Activated CD8-positive, alpha-beta T cell treated with anti-CD3 and anti-CD28 coated beads, Interleukin-2, amount 10 ng/mL, durations not matched to agents 7 days and 5 days (primary cell): ENCODE measurements around the gene XPR1. TPM values are rescaled to one million over a fixed set of nuclear protein-coding genes. Genes with fewer than 3 reads are reported as not detected.
"Not testable (repeated sequence)": the region's sequence is repeated elsewhere in the genome, so short reads cannot be mapped to it uniquely, and the experiment has no call there.

Source experiments
- ATAC-seq: fragments of 150-1000 bp; cut with Tn5 transposase; one replicate; pipeline ENCODE4 v1.10.0; 2021; ENCODE audit warnings: moderate library complexity
- CTCF ChIA-PET: fragments of 350-600 bp; sonication (Branson Sonifier 250); formaldehyde crosslinking; loops from one replicate; lab custom pipeline; 2021; ENCODE audit warnings: antibody characterized with exemption; lab: Charles Lee
- POLR2A ChIA-PET: fragments of 350-600 bp; sonication (Branson Sonifier 250); formaldehyde crosslinking; loops from one replicate; lab custom pipeline; 2021; ENCODE audit warnings: antibody characterized with exemption; lab: Charles Lee
- DNase-seq: peaks from one replicate; pipeline ENCODE4 v3.0.0-alpha.2; 2020
- H3K27ac Mint-ChIP-seq: one replicate; pipeline ENCODE4 v1.8.0; 2021; ENCODE audit warnings: mild to moderate bottlenecking, mixed read lengths
- H3K27me3 Mint-ChIP-seq: one replicate; pipeline ENCODE4 v1.8.0; 2021; ENCODE audit warnings: low read depth, mixed read lengths
- H3K36me3 Mint-ChIP-seq: one replicate; pipeline ENCODE4 v1.8.0; 2021; ENCODE audit warnings: low read depth, mixed read lengths
- H3K4me1 Mint-ChIP-seq: one replicate; pipeline ENCODE4 v1.8.0; 2021; ENCODE audit warnings: low read depth, mixed read lengths
- H3K4me3 Mint-ChIP-seq: one replicate; pipeline ENCODE4 v1.8.0; 2021; ENCODE audit warnings: mild to moderate bottlenecking, mixed read lengths
- H3K9me3 Mint-ChIP-seq: one replicate; pipeline ENCODE4 v1.8.0; 2022; ENCODE audit warnings: mixed read lengths; ENCODE audit not compliant: insufficient read depth
- total RNA-seq, 2 experiments: library from RNA; stranded (reverse); gene quantifications; one replicate each; pipeline ENCODE4 v1.2.3, GENCODE V29; 2021

Gene XPR1
- total RNA-seq, 2 experiments from 2014 or later: 17.7 to 20.9 TPM

GRCh38 chr1:180693564-180694244 lies 61.9 kb downstream of the XPR1 start:
- Mint-ChIP-seq H3K27ac (no peak overlapping the region), H3K9me3 (peaks cover 17% of the 10 kb centered on the region), H3K36me3 (peaks cover 19% of the 10 kb centered on the region), H3K4me1 (peaks cover 14% of the 10 kb centered on the region), H3K27me3 (no peaks in the 10 kb centered on the region), H3K4me3 (no peak overlapping the region)
- ChIA-PET POLR2A (no interaction called here), CTCF (no interaction called here)
- ATAC-seq (no peak), DNase-seq (no peak)

GRCh38 chr1:180695282-180695681 lies 63.5 kb downstream of the XPR1 start:
- H3K36me3 Mint-ChIP-seq: peaks cover 21% of the 10 kb centered on the region
- H3K4me1 Mint-ChIP-seq: peaks cover 14% of the 10 kb centered on the region
- ChIA-PET CTCF (interaction anchor here (0.6 kb wide), 1 partner anchor 895 kb away, joined by 3 read pairs; no protein-coding TSS in a partner anchor), POLR2A (no interaction called here)
- H3K9me3 Mint-ChIP-seq: peaks cover 19% of the 10 kb centered on the region
- H3K27me3 Mint-ChIP-seq: no peaks in the 10 kb centered on the region
- no peak overlapping the region for H3K27ac Mint-ChIP-seq
- H3K4me3 Mint-ChIP-seq: no peak overlapping the region
- DNase-seq (no peak), ATAC-seq (no peak)

GRCh38 chr1:180696361-180696760 lies 64.5 kb downstream of the XPR1 start:
- CTCF ChIA-PET: no interaction called here
- H3K4me1 Mint-ChIP-seq: peaks cover 14% of the 10 kb centered on the region
- peaks cover 21% of the 10 kb centered on the region for H3K36me3 Mint-ChIP-seq
- H3K27me3 Mint-ChIP-seq: no peaks in the 10 kb centered on the region
- H3K4me3 Mint-ChIP-seq: no peak overlapping the region
- no peak for DNase-seq
- ATAC-seq: no peak
- no peak overlapping the region for H3K27ac Mint-ChIP-seq
- peaks cover 19% of the 10 kb centered on the region for H3K9me3 Mint-ChIP-seq
- POLR2A ChIA-PET: no interaction called here

- ATAC-seq: no peak
- no peak for DNase-seq
- Mint-ChIP-seq H3K9me3 (peaks cover 26% of the 10 kb centered on the region), H3K36me3 (peaks cover 28% of the 10 kb centered on the region), H3K4me1 (peaks cover 2% of the 10 kb centered on the region), H3K4me3 (no peak overlapping the region), H3K27ac (no peak overlapping the region), H3K27me3 (no peaks in the 10 kb centered on the region)
- ChIA-PET CTCF (no interaction called here), POLR2A (no interaction called here)
These were observed 66.8 kb downstream of the XPR1 start for GRCh38 chr1:180698580-180698979.

GRCh38 chr1:180702376-180702775 lies 70.6 kb downstream of the XPR1 start:
- ATAC-seq, DNase-seq, H3K27ac Mint-ChIP-seq, CTCF ChIA-PET, H3K4me1 Mint-ChIP-seq, H3K4me3 Mint-ChIP-seq, POLR2A ChIA-PET, H3K27me3 Mint-ChIP-seq: not testable (repeated sequence)
- Mint-ChIP-seq H3K36me3 (peaks cover 18% of the 10 kb centered on the region), H3K9me3 (peaks cover 28% of the 10 kb centered on the region)

- POLR2A ChIA-PET, H3K36me3 Mint-ChIP-seq, DNase-seq, H3K27me3 Mint-ChIP-seq, H3K4me3 Mint-ChIP-seq, ATAC-seq, CTCF ChIA-PET, H3K27ac Mint-ChIP-seq, H3K4me1 Mint-ChIP-seq: not testable (repeated sequence)
- H3K9me3 Mint-ChIP-seq: peaks cover 25% of the 10 kb centered on the region
These were observed 78.9 kb downstream of the XPR1 start for GRCh38 chr1:180710746-180711145.

- H3K27me3 Mint-ChIP-seq: not testable (repeated sequence)
- CTCF ChIA-PET: interaction anchor here (0.6 kb wide), 1 partner anchor 15 kb away, joined by 4 read pairs; no protein-coding TSS in a partner anchor
These were observed 79.4 kb downstream of the XPR1 start for GRCh38 chr1:180711260-180711659.

GRCh38 chr1:180720753-180721152 lies 88.9 kb downstream of the XPR1 start:
- H3K36me3 Mint-ChIP-seq: peaks cover 4% of the 10 kb centered on the region

More at GRCh38 chr1:180711260-180711659, 79.4 kb downstream of the XPR1 start:
- H3K27ac Mint-ChIP-seq, H3K36me3 Mint-ChIP-seq, ATAC-seq, H3K4me3 Mint-ChIP-seq, DNase-seq, H3K4me1 Mint-ChIP-seq: not testable (repeated sequence)
- POLR2A ChIA-PET: interaction anchor here (0.6 kb wide), 1 partner anchor 322 kb away, joined by 3 read pairs; no protein-coding TSS in a partner anchor
- H3K9me3 Mint-ChIP-seq: peaks cover 22% of the 10 kb centered on the region

GRCh38 chr1:180722586-180722985 lies 90.8 kb downstream of the XPR1 start:
- ATAC-seq (no peak), DNase-seq (no peak)
- CTCF ChIA-PET: no interaction called here
- H3K4me3 Mint-ChIP-seq: no peak overlapping the region
- H3K27ac Mint-ChIP-seq: no peak overlapping the region
- H3K9me3 Mint-ChIP-seq: no peaks in the 10 kb centered on the region
- H3K27me3 Mint-ChIP-seq: no peaks in the 10 kb centered on the region
- POLR2A ChIA-PET: no interaction called here
- peaks cover 4% of the 10 kb centered on the region for H3K36me3 Mint-ChIP-seq
- no peaks in the 10 kb centered on the region for H3K4me1 Mint-ChIP-seq

More at GRCh38 chr1:180720753-180721152, 88.9 kb downstream of the XPR1 start:
- ATAC-seq: no peak
- no peaks in the 10 kb centered on the region for H3K27me3 Mint-ChIP-seq
- H3K9me3 Mint-ChIP-seq: no peaks in the 10 kb centered on the region
- CTCF ChIA-PET: no interaction called here
- DNase-seq: no peak
- H3K4me1 Mint-ChIP-seq: no peaks in the 10 kb centered on the region
- H3K27ac Mint-ChIP-seq: no peak overlapping the region
- no peak overlapping the region for H3K4me3 Mint-ChIP-seq
- POLR2A ChIA-PET: no interaction called here

- ATAC-seq: no peak
- POLR2A ChIA-PET: no interaction called here
- CTCF ChIA-PET: no interaction called here
- H3K4me1 Mint-ChIP-seq: no peaks in the 10 kb centered on the region
- peaks cover 3% of the 10 kb centered on the region for H3K36me3 Mint-ChIP-seq
- H3K4me3 Mint-ChIP-seq: no peak overlapping the region
- DNase-seq: no peak
- no peak overlapping the region for H3K27ac Mint-ChIP-seq
- H3K9me3 Mint-ChIP-seq: peaks cover 7% of the 10 kb centered on the region
- no peaks in the 10 kb centered on the region for H3K27me3 Mint-ChIP-seq
These were observed 92.2 kb downstream of the XPR1 start for GRCh38 chr1:180724055-180724454.

- ATAC-seq, H3K4me3 Mint-ChIP-seq, DNase-seq, POLR2A ChIA-PET, H3K27me3 Mint-ChIP-seq, H3K27ac Mint-ChIP-seq, H3K4me1 Mint-ChIP-seq: not testable (repeated sequence)
- CTCF ChIA-PET: interaction anchor here (0.6 kb wide), 1 partner anchor 14 kb away, joined by 4 read pairs; no protein-coding TSS in a partner anchor
- Mint-ChIP-seq H3K9me3 (peaks cover 25% of the 10 kb centered on the region), H3K36me3 (peaks cover 12% of the 10 kb centered on the region)
These were observed 94.2 kb downstream of the XPR1 start for GRCh38 chr1:180726024-180726423.

GRCh38 chr1:180727751-180728150 lies 95.9 kb downstream of the XPR1 start:
- POLR2A ChIA-PET: not testable (repeated sequence)

More at GRCh38 chr1:180727751-180728150, 95.9 kb downstream of the XPR1 start:
- H3K27ac Mint-ChIP-seq, DNase-seq, H3K27me3 Mint-ChIP-seq, CTCF ChIA-PET, ATAC-seq, H3K4me1 Mint-ChIP-seq, H3K4me3 Mint-ChIP-seq: not testable (repeated sequence)
- peaks cover 18% of the 10 kb centered on the region for H3K36me3 Mint-ChIP-seq
- peaks cover 31% of the 10 kb centered on the region for H3K9me3 Mint-ChIP-seq
